ENCODE data around the gene MKX. TPM values are rescaled to one million over a fixed set of nuclear protein-coding genes. Genes with fewer than 3 reads are reported as not detected.

Gene MKX
- total RNA-seq, 6 experiments from 2014 or later = 36.6 to 99.7 (median 40.6) TPM

DNA sequence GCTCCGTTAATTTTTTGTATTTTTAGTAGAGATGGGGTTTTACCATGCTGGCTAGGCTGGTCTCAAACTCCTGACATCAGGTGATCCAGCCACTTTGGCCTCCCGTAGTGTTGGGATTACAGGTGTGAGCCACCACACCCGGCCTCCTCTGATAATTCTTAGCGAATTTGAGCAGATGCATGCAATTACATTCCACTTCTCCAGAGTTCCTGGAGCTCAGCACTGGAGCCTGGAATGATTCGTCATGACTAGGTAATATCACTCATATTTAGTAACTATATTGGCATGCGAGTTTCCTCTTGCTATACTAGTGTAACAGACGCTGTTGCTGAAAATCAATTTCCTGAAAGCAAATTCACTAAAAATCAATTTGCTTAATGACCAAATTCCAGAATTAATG, 86.8 kb downstream of the MKX start:
- H3K4me1 Mint-ChIP-seq (ENCODE audit: low read depth) = peaks cover 85% of the 10 kb centered on the region
- DNase-seq = peak; percentile 63
- peaks cover 23% of the 10 kb centered on the region for H3K36me3 Mint-ChIP-seq (ENCODE audit: low read depth)
- TF ChIP-seq, protein P1, sequence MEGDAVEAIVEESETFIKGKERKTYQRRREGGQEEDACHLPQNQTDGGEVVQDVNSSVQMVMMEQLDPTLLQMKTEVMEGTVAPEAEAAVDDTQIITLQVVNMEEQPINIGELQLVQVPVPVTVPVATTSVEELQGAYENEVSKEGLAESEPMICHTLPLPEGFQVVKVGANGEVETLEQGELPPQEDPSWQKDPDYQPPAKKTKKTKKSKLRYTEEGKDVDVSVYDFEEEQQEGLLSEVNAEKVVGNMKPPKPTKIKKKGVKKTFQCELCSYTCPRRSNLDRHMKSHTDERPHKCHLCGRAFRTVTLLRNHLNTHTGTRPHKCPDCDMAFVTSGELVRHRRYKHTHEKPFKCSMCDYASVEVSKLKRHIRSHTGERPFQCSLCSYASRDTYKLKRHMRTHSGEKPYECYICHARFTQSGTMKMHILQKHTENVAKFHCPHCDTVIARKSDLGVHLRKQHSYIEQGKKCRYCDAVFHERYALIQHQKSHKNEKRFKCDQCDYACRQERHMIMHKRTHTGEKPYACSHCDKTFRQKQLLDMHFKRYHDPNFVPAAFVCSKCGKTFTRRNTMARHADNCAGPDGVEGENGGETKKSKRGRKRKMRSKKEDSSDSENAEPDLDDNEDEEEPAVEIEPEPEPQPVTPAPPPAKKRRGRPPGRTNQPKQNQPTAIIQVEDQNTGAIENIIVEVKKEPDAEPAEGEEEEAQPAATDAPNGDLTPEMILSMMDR (IDR thresholded peaks at IDR 0.05) = no peak
- no peaks in the 10 kb centered on the region; the same call in none of the 2 replicates for H3K27me3 Mint-ChIP-seq (ENCODE audit: insufficient read depth)
- no peak overlapping the region for H3K4me3 Mint-ChIP-seq
- H3K9me3 Mint-ChIP-seq = peaks cover 7% of the 10 kb centered on the region; the same call in 1 of the 2 replicates
- H3K27ac Mint-ChIP-seq = peak overlapping the region; percentile 61

DNA sequence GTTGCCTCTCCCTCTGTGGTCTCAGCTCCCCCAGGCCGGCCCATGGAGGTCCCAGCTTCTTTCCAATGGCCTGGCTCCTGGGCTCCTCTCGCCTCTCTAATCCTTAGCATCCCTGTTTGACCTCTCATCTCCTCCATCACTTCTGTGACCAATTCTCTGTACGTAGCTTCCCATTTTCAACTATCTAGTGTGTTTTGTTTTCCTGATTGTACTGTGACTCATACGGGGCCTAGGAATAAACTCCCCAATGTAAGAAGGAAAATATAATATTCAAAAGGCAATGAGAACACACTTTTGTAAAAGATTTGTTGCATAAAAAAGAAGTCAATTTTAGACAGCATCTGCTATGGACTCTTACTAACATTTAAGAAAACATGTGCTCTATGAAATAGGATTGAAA, 90.3 kb downstream of the MKX start:
- Mint-ChIP-seq H3K9me3 (peaks cover 10% of the 10 kb centered on the region; the same call in 1 of the 2 replicates), H3K4me3 (no peak overlapping the region), H3K27ac (peak overlapping the region; percentile 34), H3K4me1 (ENCODE audit: low read depth) (peaks cover 50% of the 10 kb centered on the region), H3K36me3 (ENCODE audit: low read depth) (peaks cover 20% of the 10 kb centered on the region), H3K27me3 (ENCODE audit: insufficient read depth) (no peaks in the 10 kb centered on the region; the same call in none of the 2 replicates)
- DNase-seq = no peak
- TF ChIP-seq, protein P1 (IDR thresholded peaks at IDR 0.05) = no peak

DNA sequence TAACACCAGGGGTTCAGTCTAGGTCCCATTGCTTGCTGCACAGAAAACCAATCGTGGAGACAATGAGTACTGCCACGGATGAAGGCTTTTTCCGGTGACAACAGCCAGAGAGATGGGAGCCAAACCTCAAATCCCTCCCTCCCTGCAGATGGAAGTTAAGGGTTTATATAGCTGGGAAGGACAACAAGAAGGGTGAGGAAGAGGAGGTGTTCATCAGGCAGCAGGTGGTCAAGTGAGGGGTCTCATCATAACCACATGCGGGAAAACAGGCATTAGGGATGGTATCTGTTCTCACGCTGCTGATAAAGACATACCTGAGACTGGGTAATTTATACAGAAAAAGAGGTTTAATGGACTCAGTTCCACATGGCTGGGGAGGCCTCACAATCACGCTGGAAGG, 91.3 kb downstream of the MKX start:
- no peak for DNase-seq
- Mint-ChIP-seq H3K4me1 (ENCODE audit: low read depth) (peaks cover 46% of the 10 kb centered on the region), H3K9me3 (peaks cover 7% of the 10 kb centered on the region; the same call in 1 of the 2 replicates), H3K27me3 (ENCODE audit: insufficient read depth) (no peaks in the 10 kb centered on the region; the same call in none of the 2 replicates), H3K27ac (no peak overlapping the region), H3K4me3 (no peak overlapping the region), H3K36me3 (ENCODE audit: low read depth) (peaks cover 17% of the 10 kb centered on the region)
- TF ChIP-seq, protein P1 (IDR thresholded peaks at IDR 0.05) = no peak

DNA sequence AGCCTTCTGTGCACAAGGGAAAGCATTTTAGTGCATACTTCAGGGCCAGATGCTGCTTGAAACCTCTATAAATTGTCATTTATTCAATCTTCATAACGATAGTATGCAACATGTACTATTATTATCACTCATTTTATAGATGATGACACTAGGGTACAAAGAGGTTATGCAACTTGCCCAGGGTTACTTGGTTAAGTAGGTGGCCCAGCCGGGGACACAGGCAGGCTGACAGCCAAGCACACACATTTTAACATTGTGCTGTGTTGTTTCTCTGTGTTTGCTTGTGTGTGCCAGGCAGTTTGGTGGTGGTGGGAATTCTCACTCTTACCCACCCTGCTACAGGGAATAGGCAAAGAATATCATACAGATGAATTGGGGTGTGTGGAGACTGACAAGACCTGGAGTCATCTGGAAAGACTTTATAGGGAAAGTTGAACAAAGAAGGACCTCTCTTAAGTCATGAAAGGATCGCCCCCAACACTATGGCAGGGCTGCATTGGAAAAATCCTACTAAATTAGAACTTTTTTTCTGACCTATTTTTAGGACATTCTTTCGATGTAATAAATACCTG, 98.9 kb downstream of the MKX start:
- H3K4me1 Mint-ChIP-seq (ENCODE audit: low read depth) = peaks cover 52% of the 10 kb centered on the region
- TF ChIP-seq, protein P1 (IDR thresholded peaks at IDR 0.05) = no peak
- DNase-seq = no peak
- peaks cover 12% of the 10 kb centered on the region for H3K9me3 Mint-ChIP-seq
- H3K27me3 Mint-ChIP-seq (ENCODE audit: insufficient read depth) = peaks cover 2% of the 10 kb centered on the region
- peak overlapping the region; percentile 85 for H3K27ac Mint-ChIP-seq
- peaks cover 9% of the 10 kb centered on the region for H3K36me3 Mint-ChIP-seq (ENCODE audit: low read depth)
- H3K4me3 Mint-ChIP-seq = peak overlapping the region; percentile 69

DNA sequence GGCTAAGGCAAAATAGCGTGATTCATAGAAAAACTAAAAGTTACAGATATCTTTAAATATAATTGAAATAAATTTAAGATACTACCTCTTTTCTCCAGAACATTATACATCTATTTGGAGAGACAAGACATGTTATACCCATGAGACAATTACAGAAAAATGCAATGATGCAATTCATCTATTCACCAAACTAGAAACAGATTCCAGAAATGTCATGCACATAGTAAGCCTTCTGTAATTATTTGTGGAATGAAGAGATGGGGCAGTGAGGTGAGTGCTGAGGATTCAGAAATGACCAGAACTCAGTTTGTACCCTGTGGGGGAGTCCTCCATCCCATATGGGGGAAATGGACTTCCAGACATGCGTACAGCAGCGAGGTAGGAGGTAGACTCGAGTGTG, 99.4 kb downstream of the MKX start:
- Mint-ChIP-seq H3K4me3 (peak overlapping the region; percentile 69), H3K9me3 (peaks cover 14% of the 10 kb centered on the region), H3K27ac (peak overlapping the region; percentile 85), H3K27me3 (ENCODE audit: insufficient read depth) (peaks cover 2% of the 10 kb centered on the region), H3K4me1 (ENCODE audit: low read depth) (peaks cover 52% of the 10 kb centered on the region), H3K36me3 (ENCODE audit: low read depth) (peaks cover 9% of the 10 kb centered on the region)
- TF ChIP-seq, protein P1 (IDR thresholded peaks at IDR 0.05) = no peak
- peak; percentile 73 for DNase-seq
